ENCODE results near the gene DLL1.

DLL1 gene

DNA sequence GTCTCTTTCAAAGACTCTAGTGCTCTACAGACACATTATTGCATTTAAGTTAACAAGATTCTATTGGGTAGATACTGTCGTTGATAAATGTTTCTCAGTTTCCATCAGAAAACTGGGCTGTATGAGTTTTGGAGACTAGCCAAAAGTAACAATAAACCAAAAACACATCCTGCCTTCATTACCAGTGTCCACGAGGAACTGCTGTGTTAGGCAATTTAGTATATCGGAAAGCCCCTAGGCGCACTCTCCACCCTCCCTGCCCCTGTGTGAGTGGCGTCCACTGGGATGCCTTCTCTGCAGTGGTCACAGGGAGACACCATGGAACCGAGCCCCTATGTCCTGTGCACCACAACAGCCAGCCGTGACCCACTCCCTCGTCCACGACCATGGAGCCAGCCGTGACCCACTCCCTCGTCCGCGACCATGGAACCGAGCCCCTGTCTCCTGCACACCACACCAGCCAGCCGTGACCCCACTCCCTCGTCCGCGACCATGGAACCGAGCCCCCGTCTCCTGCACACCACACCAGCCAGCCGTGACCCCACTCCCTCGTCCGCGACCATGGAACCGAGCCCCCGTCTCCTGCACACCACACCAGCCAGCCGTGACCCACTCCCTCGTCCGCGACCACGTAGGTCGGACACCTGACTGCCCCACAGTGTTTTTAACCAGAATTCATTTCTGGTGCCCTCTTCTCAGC is 35.3 kb downstream of the DLL1 start:
- TF ChIP-seq, protein P1, sequence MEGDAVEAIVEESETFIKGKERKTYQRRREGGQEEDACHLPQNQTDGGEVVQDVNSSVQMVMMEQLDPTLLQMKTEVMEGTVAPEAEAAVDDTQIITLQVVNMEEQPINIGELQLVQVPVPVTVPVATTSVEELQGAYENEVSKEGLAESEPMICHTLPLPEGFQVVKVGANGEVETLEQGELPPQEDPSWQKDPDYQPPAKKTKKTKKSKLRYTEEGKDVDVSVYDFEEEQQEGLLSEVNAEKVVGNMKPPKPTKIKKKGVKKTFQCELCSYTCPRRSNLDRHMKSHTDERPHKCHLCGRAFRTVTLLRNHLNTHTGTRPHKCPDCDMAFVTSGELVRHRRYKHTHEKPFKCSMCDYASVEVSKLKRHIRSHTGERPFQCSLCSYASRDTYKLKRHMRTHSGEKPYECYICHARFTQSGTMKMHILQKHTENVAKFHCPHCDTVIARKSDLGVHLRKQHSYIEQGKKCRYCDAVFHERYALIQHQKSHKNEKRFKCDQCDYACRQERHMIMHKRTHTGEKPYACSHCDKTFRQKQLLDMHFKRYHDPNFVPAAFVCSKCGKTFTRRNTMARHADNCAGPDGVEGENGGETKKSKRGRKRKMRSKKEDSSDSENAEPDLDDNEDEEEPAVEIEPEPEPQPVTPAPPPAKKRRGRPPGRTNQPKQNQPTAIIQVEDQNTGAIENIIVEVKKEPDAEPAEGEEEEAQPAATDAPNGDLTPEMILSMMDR (IDR thresholded peaks at IDR 0.05; ENCODE audit: insufficient read depth, low read length, poor library complexity, severe bottlenecking) = no peak
- no peak for DNase-seq (ENCODE audit: extremely low read depth, insufficient read length)
- no peaks in the 10 kb centered on the region for H3K36me3 ChIP-seq (ENCODE audit: control insufficient read depth, insufficient read depth, low read length)

DNA sequence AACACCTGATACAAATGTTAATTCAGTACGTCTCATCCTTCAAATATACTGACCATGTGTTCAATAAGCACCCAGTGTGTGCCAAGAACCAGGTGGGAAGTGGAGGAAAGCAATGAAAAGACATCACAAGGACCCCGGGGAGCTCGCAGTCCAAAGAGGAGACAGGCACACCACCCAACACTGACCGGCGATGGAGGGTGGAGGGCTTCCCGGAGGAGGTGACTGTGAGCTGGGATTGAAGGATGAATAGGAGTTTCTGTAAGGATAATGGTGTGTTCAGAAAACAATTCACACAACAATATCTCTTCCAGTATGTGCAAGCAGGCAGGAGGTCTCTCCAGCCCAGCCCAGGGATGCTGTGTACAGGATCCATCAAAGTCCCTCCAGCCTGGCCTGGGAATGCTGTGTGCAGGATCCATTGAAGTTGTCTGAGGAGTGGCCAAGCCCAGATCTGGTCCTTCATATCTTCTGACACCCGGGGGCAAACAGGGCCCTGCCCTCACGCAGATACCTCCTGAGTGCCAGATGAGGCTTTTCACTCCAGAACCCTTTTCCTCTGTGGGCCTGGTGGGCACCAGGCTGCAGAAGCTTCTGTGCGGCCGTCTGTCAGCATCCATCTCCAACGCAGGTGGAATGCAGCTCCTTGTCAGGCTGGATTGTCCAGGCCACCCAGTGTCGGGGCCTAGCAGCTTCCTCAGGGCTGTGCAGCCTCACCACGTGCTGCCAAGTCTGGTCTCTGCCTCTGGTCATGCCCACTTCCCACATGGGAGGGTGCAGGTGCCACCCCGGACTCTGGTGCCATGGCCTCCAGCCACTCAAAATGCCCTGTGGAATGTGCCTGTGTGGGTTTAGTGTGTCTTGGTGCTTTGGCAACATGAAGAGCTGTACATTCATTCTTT is 36.3 kb downstream of the DLL1 start:
- no peaks in the 10 kb centered on the region; the same call in none of the 2 replicates for H3K27me3 ChIP-seq (replicated peaks; ENCODE audit: control insufficient read depth, insufficient read depth, low read length)
- no peaks in the 10 kb centered on the region for H3K36me3 ChIP-seq (ENCODE audit: control insufficient read depth, insufficient read depth, low read length)
- no peak for DNase-seq (ENCODE audit: extremely low read depth, insufficient read length)
- H3K4me3 ChIP-seq (replicated peaks; ENCODE audit: low read depth, low read length) = no peak overlapping the region
- TF ChIP-seq, protein P1 (IDR thresholded peaks at IDR 0.05; ENCODE audit: insufficient read depth, low read length, poor library complexity, severe bottlenecking) = no peak

More for the DNA sequence above, 35.3 kb downstream of the DLL1 start:
- Histone ChIP-seq H3K4me3 (replicated peaks; ENCODE audit: low read depth, low read length) (no peak overlapping the region), H3K27me3 (replicated peaks; ENCODE audit: control insufficient read depth, insufficient read depth, low read length) (no peaks in the 10 kb centered on the region; the same call in none of the 2 replicates)

DNA sequence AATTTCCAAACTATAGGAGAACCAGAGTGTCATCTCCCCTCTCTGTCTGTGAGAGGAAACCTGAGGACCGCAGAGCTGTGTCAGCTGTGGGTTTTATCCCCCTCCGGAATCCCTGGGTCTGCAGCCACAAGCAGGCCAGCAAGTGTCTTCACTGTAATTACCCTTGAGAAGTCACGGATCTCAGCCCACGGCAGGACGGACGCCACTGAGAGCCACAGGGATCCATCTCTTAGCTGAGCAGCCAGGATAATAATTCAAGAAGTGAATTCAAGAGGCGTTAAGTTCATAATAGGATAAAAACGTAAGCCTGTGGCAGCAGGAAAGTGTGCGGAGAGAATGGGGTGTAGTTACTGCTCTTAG is 37.0 kb downstream of the DLL1 start:
- no peak for DNase-seq (ENCODE audit: extremely low read depth, insufficient read length)
- Histone ChIP-seq H3K36me3 (ENCODE audit: control insufficient read depth, insufficient read depth, low read length) (no peaks in the 10 kb centered on the region), H3K4me3 (replicated peaks; ENCODE audit: low read depth, low read length) (no peak overlapping the region), H3K27me3 (replicated peaks; ENCODE audit: control insufficient read depth, insufficient read depth, low read length) (no peaks in the 10 kb centered on the region; the same call in none of the 2 replicates)
- TF ChIP-seq, protein P1 (IDR thresholded peaks at IDR 0.05; ENCODE audit: insufficient read depth, low read length, poor library complexity, severe bottlenecking) = no peak

DNA sequence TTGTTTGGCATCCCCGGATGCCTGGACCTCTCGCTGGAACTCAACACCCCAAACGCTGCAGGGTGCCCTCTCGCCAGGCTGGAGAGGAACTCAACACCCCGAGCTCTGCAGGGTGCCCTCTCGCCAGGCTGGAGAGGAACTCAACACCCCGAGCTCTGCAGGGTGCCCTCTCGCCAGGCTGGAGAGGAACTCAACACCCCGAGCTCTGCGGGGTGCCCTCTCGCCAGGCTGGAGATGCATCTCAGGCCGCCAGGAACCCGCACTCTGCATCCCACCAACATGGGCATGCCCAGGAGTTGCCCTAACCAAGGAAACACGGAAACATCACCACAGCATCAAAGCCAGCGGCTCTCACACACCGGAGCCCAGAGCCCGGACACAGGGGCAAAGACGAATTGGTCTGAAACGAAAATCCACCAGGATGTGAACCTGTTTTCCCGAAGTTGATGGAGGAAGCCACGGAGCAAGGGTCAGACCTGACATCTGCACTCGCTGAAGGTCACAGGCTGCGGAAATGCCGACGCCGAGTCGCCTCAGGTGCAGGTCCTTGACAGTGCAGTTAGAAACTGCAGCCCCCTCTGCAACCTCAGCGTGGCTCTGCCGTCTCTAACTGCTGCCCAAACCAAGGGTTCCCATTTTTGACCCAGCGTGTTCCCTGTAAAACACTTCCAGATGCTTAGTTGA is 37.5 kb downstream of the DLL1 start:
- TF ChIP-seq, protein P1 (IDR thresholded peaks at IDR 0.05; ENCODE audit: insufficient read depth, low read length, poor library complexity, severe bottlenecking) = no peak
- Histone ChIP-seq H3K4me3 (replicated peaks; ENCODE audit: low read depth, low read length) (no peak overlapping the region), H3K27me3 (replicated peaks; ENCODE audit: control insufficient read depth, insufficient read depth, low read length) (no peaks in the 10 kb centered on the region; the same call in none of the 2 replicates), H3K36me3 (ENCODE audit: control insufficient read depth, insufficient read depth, low read length) (no peaks in the 10 kb centered on the region)
- no peak for DNase-seq (ENCODE audit: extremely low read depth, insufficient read length)

DNA sequence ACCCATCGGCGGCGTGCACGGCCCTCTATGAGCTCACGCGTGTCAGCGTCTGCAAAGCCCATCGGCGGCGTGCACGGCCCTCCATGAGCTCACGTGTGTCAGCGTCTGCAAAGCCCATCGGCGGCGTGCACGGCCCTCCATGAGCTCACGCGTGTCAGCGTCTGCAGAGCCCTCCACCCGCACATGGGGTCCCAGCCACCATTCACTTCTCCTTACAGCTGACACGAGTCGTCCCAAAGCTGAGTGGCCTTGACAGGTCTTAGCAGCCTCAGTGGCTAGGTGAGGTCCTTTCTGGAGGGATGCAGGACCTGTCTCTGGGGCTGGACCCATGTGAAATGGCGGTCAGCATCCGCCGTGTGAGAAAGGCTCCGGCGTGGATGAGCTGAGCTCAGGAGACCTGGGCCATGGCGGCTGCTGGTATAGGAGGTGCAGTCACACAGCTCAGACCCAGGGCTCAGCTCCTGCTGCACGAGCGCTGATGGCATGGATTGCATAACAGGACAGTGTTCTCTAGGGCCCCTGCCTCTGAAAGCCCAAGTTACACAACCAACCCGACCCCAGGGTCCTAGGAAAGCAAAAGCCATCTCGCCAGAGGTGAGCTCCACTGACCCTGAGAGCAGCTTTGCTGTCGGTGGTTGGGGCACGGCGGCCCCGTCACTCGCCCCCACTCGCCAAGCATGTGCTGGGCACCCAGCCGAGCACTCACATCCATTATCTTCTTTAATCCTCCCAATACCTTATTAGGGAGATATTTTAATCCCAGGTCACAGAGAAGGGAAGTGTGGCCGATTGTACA is 38.9 kb downstream of the DLL1 start:
- H3K27me3 ChIP-seq (replicated peaks; ENCODE audit: control insufficient read depth, insufficient read depth, low read length) = no peaks in the 10 kb centered on the region; the same call in none of the 2 replicates
- H3K4me3 ChIP-seq (replicated peaks; ENCODE audit: low read depth, low read length) = no peak overlapping the region
- H3K36me3 ChIP-seq (ENCODE audit: control insufficient read depth, insufficient read depth, low read length) = no peaks in the 10 kb centered on the region
- DNase-seq (ENCODE audit: extremely low read depth, insufficient read length) = no peak
- TF ChIP-seq, protein P1 (IDR thresholded peaks at IDR 0.05; ENCODE audit: insufficient read depth, low read length, poor library complexity, severe bottlenecking) = no peak

Measured in GM06990 (cell line).